GM19240 (cell line): ENCODE measurements around the gene CFHR3.
"Not testable (repeated sequence)": the region's sequence is repeated elsewhere in the genome, so short reads cannot be mapped to it uniquely, and the experiment has no call there.

Source experiments
- DNase-seq: peaks from one replicate; pipeline ENCODE4 v3.0.0; 2011; ENCODE audit warnings: low spot score; ENCODE audit not compliant: insufficient read length

Gene CFHR3

DNA sequence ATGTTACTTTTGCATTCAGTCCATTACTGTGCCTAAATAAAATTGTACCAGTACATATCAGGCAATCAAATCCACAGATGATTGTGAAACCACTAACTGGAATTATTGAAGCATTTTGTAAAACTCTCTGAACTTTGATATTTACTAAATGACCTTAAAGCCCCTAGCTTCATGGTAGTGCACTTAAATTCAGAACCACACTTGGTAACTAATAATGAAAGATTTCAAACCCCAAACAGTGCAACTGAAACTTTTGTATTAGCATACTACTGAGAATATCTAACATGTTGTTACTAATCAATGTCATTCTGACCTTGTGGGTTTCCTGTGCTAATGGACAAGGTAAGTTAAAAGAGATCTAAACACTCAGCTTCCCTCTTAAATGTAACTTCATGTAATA lies at the start of gene CFHR3:
Gene CFHR3 (plus strand): TSS at position 238 of the 400 bp plus-strand sequence. CDS start 47 bp downstream, at position 285.
- no peak for DNase-seq

DNA sequence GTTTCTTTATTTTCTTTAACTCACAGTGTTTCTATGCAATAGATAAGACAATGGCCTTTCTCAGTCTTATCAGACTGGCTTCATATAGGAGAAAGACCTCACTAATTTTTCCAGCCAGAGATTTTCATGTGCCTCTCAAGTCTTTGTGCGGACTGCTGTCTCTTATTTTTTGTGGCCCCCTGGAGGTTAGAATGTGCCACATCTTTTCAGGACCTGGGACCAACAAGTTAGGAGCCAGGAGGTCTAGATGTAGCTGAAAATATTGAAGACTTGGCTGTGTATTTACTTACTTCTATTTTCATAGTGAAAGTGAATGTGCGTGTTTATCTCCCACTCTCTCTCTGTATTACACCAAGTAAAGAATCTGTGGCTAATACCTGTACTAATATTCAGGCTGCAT lies 42.1 kb upstream of the CFHR3 start:
- DNase-seq: no peak

DNA sequence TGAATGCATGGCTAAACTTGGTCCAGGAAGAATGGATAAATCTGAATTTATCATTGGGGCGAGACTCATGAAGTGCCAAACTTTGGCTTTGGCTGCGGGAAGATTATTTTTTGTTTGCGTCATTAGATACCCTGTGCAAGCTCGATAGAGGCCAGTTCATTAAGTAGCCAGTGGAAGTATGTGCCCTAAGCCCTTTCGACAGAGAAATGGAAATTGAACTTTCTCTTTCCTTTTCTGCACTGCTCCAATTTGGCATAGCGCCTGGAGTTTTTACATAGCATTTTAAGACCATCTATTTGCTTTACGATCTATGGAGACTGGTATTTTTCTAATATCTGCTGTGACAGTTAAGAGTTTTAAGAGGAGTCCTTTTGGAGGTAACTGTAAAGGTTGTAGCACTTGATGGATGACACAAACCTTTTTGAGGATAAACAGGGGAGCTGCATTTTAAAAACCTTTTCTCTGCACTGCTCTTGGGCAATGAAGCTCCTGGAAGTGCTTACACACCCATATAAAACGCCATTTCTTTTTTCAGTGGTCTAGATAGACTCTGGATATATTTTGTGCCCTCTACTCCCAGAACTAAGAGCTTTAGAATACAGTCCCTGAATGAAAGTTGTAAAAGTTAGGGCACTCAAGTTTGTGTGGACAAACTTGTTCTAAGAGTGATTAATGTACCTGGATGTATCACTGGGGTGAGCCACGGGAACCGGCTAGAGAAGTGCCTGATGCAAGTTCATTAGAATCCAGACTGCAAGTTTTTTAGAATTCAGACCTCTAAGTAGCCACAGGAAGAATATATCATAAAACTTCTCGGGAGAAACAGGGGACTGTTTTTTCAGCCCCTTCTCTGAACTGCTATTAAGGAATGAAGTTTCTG lies 41.3 kb upstream of the CFHR3 start:
- no peak for DNase-seq

DNA sequence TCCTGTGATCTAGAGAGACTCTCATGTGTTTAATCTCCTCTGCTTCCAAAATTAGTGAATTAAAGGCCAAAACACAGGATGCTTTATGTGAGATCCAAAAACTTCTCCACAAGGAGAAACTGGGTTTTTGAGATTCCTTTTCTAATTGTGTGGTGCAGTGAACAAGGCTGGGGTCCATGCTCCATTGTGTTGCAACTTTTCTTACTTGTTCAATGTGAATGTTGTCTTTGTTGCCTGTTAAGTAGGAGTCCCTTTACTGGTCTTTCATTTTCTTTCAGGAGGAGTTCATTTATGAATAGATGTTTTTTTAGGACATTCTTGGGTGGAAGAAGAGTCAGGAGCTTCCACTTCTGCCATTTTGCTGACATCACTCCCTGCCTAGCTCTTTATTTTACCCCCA lies 40.6 kb upstream of the CFHR3 start:
- no peak for DNase-seq

DNA sequence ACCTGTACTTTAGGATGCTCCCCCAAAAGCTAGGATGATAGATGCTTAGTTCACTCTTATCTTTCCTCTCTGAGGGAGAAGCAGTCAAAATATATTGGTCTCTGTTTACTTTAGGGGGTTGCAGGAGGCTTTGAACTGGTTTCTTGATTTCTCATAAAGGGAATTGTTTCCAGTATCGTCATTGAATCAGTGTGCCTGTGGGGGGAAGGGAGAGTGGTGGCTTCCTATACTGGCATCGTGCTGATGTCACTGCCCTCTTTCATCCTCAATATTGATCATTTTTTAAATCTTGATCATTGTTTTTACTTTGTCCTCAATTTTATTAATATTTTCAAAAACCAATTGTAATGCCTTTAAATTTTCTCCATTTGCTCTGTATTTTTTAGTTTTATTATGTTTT lies 40.2 kb upstream of the CFHR3 start:
- no peak for DNase-seq

DNA sequence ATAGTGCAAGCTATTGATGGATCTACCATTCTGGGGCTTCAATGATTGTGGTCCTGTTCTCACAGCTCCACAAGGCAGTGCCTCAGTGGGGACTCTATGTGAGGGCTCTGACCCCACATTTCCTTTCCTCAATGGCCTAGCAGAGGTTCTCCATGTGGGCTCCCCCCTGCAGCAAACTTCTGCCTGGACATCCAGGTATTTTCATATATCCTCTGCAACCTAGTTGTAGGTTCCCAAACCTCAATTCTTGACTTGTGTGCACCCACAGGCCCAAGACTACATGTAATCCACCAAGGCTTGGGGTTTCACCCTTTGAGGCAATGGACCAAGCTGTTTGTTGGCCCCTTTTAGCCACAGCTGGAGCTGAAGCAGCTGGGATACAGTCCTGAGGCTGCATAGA lies 35.9 kb upstream of the CFHR3 start:
- no peak for DNase-seq

DNA sequence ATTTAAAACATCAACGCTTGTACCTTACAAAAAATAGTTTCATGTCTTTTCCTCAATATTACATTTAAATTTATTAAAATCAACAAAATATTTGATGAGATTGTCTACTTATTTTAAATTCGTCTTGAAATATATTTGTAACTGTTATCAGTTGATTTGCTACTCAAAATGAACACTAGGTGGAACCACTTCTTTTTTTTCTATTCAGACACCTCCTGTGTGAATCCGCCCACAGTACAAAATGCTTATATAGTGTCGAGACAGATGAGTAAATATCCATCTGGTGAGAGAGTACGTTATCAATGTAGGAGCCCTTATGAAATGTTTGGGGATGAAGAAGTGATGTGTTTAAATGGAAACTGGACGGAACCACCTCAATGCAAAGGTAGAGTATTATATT lies 31.4 kb upstream of the CFHR3 start:
- not testable (repeated sequence) for DNase-seq

DNA sequence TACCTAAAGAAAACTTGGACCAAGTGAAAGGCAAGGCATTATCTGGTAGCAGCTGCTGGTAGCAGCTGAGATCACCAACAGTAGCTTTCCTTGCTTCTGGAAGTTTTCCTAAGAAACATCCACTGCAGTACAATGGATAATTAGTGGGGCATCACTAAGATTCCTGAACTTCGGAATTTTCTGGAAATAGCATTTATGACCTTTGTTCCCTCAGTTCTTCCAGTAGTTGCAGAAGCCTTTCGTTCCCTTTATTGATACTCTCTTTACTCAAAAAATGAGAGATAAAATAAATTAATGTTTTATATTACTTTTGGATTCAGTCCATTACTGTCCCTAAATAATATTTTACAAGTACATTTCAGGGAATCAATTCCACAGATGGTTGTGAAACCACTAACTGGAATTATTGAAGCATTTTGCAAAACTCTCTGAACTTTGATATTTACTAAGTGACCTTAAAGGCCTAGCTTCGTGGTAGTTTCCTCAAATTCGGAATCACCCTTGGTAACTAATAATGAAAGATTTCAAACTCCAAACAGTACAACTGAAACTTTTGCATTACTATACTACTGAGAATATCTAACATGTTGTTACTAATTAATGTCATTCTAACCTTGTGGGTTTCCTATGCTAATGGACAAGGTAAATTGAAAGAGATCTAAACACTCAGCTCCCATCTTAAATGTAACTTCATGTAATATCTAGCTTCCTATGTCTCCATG lies 9.5 kb upstream of the CFHR3 start:
- not testable (repeated sequence) for DNase-seq

DNA sequence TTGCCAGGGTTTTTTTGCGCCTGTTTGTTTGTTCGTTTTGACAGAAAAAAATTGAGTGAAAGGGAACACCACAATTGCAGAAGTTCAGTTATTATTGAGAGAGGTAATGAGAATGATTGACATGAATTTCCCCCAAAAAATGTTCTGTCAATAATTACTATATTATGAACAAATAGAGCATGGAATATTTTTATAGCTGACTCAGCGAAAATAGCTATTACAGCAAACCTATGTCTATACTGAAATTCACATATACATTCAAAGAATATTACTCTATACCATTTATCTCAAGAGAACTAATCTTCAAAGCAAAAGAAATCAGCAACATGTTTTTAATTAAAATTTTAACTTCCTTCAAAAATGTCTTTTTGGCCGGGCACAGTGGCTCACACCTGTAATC lies 4.8 kb upstream of the CFHR3 start:
- DNase-seq: not testable (repeated sequence)

DNA sequence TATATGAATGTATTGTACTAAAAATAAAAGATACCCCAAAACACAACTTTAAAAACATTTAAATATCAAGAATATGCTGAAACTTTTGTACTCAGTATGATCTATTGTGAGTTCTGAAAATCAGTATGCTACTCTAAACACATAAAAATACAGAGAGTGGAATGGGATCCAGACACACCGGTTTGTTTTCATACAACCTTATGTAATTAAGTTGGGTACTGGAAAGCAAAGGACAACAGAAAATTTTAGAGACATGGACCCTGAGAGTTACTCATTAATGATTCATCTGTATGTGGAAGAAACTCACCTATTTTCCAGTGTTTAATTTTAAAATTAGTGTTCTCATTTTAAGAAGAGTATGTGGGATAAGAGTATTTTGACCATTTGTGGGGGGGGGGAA lies 927 bp upstream of the CFHR3 start:
- no peak for DNase-seq

DNA sequence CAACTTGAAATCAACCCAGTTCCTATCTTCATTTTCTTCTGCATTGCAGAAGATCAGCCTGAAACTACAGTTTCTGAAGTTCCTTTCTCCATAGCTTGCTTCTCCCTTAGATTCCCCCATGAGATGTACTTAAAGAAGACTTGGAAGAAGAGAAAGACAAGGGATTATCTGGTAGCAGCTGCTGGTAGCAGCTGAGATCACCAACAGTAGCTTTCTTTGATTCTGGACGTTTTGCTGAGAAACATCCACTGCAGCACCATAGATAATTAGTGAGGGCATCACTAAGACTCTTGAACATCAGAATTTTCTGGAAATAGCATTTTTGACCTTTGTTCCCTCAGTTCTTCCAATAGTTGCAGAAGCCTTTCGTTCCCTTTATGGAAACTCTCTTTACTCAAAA lies 465 bp upstream of the CFHR3 start:
- DNase-seq: no peak

DNA sequence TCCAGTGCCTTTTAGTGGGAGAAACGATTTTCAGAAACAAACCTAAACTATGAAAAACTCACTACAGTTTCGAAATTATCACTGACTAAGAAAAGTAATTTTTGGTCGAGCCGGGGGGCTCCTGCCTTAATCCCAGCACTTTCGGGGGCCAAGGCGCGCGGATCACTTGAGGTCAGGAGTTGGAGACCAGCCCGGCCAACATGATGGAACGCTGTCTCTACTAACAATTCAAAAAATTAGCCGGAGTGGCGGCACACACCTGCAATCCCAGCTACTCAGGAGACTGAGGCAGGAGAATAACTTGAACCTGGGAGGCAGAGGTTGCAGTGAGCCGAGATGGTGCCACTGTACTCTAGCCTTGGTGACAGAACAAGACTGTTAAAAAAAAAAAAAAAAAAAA lies 3.0 kb downstream of the CFHR3 start:
- no peak for DNase-seq

DNA sequence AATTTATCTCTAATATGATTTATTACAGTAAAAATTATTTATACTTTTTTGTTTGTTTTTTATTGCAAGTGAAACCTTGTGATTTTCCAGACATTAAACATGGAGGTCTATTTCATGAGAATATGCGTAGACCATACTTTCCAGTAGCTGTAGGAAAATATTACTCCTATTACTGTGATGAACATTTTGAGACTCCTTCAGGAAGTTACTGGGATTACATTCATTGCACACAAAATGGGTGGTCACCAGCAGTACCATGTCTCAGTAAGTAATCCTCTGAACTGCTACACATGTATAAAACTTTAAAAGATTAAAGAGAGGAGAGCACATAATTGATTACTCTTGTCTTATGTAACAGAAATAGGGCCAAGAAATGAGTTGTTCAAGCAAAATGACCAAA lies 4.5 kb downstream of the CFHR3 start:
- DNase-seq: no peak

DNA sequence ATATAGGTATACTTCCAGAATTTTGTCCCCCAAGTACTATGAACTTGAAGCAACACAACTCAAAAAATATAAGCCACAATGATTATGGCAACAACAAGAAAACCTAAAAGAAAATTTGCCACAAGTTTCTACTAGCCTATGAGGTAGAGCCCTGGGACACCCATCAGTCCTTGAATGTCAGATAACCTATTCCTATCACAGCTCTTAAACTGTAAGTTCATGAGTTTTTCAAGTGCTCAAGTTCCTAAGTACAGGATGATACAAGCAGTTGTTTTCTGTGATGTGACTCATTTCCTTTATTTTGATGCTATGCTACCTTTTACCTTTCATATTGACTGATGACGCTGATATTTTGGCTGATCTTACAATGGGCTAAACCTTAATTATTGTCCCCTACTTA lies 16.6 kb downstream of the CFHR3 start:
- not testable (repeated sequence) for DNase-seq

DNA sequence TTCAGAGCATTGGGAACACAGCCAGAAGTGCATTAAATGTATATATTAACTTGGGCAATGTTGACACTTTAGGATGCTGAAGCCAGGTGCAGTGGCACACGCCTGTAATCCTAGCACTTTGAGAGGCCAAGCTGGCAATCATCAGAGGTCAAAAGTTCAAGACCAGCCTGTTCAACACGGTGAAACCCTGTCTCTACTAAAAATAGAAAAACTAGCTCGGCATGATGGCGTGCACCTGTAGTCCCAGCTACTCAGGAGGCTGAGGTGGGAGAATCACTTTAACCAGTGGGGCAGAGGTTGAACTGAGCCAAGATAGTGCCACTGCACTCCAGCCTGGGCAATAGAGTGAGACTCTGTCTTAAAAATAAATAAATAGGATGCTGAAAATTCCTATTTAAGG lies 19.5 kb downstream of the CFHR3 start:
- not testable (repeated sequence) for DNase-seq

DNA sequence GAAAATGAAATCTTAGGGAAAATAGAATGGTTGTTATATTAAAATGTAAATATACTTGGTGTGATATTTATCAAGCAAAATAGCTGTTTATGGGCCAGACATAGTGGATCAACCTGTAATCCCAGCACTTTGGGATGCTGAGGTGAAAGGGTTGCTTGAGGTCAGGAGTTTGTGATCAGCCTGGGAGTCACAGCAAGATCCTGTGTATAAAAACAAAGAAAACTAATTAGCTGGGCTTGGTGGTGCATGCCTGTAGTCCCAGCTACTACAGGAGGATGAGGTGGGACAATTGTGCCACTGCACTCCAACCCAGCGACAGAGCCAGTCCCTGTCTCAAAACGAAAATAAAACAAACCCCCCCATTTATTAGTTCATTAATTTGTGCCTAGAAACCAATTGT lies 23.3 kb downstream of the CFHR3 start:
- no peak for DNase-seq

DNA sequence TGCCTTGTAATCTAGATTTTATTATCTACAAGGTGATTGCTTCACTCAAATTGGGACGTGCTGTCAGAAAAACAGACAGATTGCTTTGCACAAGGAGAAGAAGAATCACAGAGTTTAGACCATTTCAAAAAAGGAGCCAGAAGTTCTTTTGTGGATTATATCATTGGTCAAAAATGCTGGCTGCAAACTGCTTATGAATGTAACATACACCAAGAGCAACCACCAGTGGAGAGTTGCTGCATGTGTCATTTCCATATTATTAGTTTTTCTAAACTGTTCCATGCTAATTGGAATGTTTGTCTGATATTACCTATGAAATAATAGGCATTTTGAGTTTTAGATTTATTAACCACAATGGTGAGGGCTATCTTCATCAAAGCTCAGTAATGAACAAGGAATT lies 27.3 kb downstream of the CFHR3 start:
- DNase-seq: not testable (repeated sequence)

DNA sequence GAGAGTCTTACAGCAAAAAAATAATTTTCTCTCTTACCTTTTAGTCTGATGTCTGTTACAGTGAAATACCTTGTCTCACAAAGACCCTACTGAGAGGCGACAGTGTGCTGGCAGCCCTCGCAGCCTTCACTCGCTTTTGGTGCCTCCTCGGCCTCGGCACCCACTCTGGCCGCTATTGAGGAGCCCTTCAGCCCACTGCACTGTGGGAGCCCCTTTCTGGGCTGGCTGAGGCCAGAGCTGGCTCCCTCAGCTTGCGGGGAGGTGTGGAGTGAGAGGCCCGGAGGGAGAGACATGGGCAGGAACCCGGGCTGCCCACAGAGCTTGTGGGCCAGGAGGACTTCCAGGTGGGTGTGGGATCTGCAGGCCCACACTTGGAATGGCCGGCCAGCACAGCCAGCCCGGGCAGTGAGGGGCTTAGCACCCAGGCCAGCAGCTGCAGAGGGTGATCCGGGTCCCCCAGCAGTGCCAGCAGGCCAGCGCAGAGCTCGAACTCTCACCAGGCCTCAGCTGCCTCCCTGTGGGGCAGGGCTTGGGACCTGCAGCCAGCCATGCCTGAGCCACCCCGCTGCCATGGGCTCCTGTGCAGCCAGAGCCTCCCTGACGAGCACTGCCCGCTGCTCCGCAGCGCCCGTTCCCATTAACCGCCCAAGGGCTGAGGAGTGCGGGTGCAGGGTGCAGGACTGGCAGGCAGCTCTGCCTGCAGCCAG lies 34.0 kb downstream of the CFHR3 start:
- DNase-seq: no peak

DNA sequence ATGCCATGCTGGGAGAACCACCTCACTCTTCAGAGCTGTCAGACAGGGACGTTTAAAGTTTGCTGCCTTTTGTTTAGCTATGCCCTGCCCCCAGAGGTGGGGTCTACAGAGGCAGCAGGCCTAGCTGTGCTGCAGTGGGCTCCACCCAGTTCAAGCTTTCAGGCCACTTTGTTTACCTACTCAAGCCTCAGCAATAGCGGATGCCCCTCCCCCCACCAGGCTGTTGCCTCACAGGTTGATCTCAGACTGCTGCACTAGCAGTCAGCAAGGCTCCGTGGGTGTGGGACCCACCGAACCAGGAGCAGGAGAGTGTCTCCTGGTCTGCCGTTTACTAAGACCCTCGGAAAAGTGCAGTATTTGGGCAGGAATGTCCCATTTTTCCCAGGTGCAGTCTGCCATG lies 42.8 kb downstream of the CFHR3 start:
- not testable (repeated sequence) for DNase-seq

DNA sequence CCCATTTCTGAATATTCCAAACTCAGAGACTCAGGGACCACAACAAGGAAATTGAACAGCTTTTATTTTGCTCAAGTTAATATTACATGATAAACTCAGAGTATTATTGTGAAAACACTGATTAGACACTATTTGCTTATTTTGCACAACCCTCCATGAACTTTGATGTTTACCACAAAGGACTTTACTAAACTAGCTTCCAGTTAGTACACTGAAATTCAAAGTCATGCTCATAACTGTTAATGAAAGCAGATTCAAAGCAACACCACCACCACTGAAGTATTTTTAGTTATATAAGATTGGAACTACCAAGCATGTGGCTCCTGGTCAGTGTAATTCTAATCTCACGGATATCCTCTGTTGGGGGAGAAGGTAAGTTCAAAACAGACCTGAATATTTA lies 44.9 kb downstream of the CFHR3 start, which contains the start of gene CFHR1:
Gene CFHR1 (plus strand): TSS at position 201 of the 400 bp plus-strand sequence. CDS start 114 bp downstream, at position 315.
- not testable (repeated sequence) for DNase-seq

DNA sequence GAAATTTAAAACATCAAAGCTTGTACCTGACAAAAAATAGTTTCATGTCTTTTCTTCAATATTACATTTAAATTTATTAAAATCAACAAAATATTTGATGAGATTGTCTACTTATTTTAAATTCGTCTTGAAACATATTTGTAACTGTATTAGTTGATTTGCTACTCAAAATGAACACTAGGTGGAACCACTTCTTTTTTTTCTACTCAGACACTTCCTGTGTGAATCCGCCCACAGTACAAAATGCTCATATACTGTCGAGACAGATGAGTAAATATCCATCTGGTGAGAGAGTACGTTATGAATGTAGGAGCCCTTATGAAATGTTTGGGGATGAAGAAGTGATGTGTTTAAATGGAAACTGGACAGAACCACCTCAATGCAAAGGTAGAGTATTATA lies 53.2 kb downstream of the CFHR3 start:
- DNase-seq: not testable (repeated sequence)
